DOHH2 (cell line): ENCODE data around the gene CBX7.

ENCODE experiments used
- H3F3A ChIP-seq: fragments of 200-600 bp; sonication (generic), shearing (Covaris generic); 2 replicates; pipeline ENCODE4 v1.6.0; 2016; ENCODE audit warnings: antibody characterized with exemption, mild to moderate bottlenecking; ENCODE audit not compliant: control insufficient read depth, insufficient read depth
- H3K27ac ChIP-seq: fragments of 200-600 bp; sonication (generic); 2 replicates; pipeline ENCODE4 v1.5.1; 2014; ENCODE audit warnings: low read depth, mild to moderate bottlenecking, low read length, moderate library complexity
- H3K27me3 ChIP-seq: fragments of 200-600 bp; sonication (generic); 2 replicates; pipeline ENCODE4 v1.6.1; 2014; ENCODE audit warnings: mild to moderate bottlenecking, low read length, mixed read lengths; ENCODE audit not compliant: control insufficient read depth
- H3K36me3 ChIP-seq: fragments of 200-600 bp; sonication (generic); 2 replicates; pipeline ENCODE4 v1.6.1; 2014; ENCODE audit warnings: mild to moderate bottlenecking, low read length, moderate library complexity, mixed read lengths; ENCODE audit not compliant: control insufficient read depth
- H3K4me1 ChIP-seq: fragments of 200-600 bp; sonication (generic); 2 replicates; pipeline ENCODE4 v1.6.1; 2014; ENCODE audit warnings: mild to moderate bottlenecking, low read length, mixed read lengths; ENCODE audit not compliant: control insufficient read depth
- H3K4me2 ChIP-seq: fragments of 200-600 bp; sonication (generic); 2 replicates; pipeline ENCODE4 v1.6.0; 2014; ENCODE audit warnings: mild to moderate bottlenecking, low read length, moderate library complexity
- H3K4me3 ChIP-seq: fragments of 200-600 bp; sonication (generic); 2 replicates; pipeline ENCODE4 v1.5.1; 2014; ENCODE audit warnings: mild to moderate bottlenecking, low read length, mixed read lengths
- H3K79me2 ChIP-seq: fragments of 200-600 bp; sonication (generic); 2 replicates; pipeline ENCODE4 v1.6.1; 2014; ENCODE audit warnings: mild to moderate bottlenecking, low read length, mixed read lengths; ENCODE audit not compliant: control insufficient read depth
- H3K9me2 ChIP-seq: fragments of 200-600 bp; sonication (generic); replicated peaks from 2 replicates; pipeline ENCODE4 v1.6.1; 2014; ENCODE audit warnings: mild to moderate bottlenecking, low read length, mixed read lengths; ENCODE audit not compliant: control insufficient read depth
- H3K9me3 ChIP-seq: fragments of 200-600 bp; sonication (generic); 2 replicates; pipeline ENCODE4 v1.6.1; 2014; ENCODE audit warnings: antibody characterized with exemption, low read length, mixed read lengths; ENCODE audit not compliant: control insufficient read depth, insufficient read depth
- H4K20me1 ChIP-seq: fragments of 200-600 bp; sonication (generic); 2 replicates; pipeline ENCODE4 v1.6.0; 2014; ENCODE audit warnings: low read depth, mild to moderate bottlenecking, antibody characterized with exemption, low read length, moderate library complexity; ENCODE audit not compliant: control insufficient read depth, insufficient read depth
- EZH2phosphoT487 ChIP-seq: fragments of 200-600 bp; sonication (generic); IDR thresholded peaks from 2 replicates; pipeline ENCODE4 v1.6.1; 2017; ENCODE audit warnings: borderline replicate concordance, mild to moderate bottlenecking, antibody characterized with exemption, low read length, moderate library complexity, mixed read lengths
- TF ChIP-seq, protein P1 (sequence below): fragments of 200-600 bp; sonication (generic); IDR thresholded peaks from one replicate; pipeline ENCODE4 v1.5.1; 2014; ENCODE audit warnings: antibody characterized with exemption, mild to moderate bottlenecking, low read depth, low read length; ENCODE audit not compliant: poor library complexity, severe bottlenecking

CBX7 gene

GRCh38 chr22:39181356-39181755, 28.9 kb upstream of the CBX7 start:
- Histone ChIP-seq H3K4me3 (no peak overlapping the region), H3F3A (no peaks in the 10 kb centered on the region), H3K36me3 (no peaks in the 10 kb centered on the region), H4K20me1 (no peaks in the 10 kb centered on the region), H3K27ac (no peak overlapping the region), H3K79me2 (no peaks in the 10 kb centered on the region), H3K4me2 (no peak overlapping the region), H3K4me1 (no peaks in the 10 kb centered on the region), H3K27me3 (0 out of 2 replicates have a peak, but pooled peaks cover 2% of the 10 kb centered on the region), H3K9me2 (no peaks in the 10 kb centered on the region), H3K9me3 (no peaks in the 10 kb centered on the region)
- TF ChIP-seq EZH2phosphoT487 = no peak
- TF ChIP-seq, protein P1, sequence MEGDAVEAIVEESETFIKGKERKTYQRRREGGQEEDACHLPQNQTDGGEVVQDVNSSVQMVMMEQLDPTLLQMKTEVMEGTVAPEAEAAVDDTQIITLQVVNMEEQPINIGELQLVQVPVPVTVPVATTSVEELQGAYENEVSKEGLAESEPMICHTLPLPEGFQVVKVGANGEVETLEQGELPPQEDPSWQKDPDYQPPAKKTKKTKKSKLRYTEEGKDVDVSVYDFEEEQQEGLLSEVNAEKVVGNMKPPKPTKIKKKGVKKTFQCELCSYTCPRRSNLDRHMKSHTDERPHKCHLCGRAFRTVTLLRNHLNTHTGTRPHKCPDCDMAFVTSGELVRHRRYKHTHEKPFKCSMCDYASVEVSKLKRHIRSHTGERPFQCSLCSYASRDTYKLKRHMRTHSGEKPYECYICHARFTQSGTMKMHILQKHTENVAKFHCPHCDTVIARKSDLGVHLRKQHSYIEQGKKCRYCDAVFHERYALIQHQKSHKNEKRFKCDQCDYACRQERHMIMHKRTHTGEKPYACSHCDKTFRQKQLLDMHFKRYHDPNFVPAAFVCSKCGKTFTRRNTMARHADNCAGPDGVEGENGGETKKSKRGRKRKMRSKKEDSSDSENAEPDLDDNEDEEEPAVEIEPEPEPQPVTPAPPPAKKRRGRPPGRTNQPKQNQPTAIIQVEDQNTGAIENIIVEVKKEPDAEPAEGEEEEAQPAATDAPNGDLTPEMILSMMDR = no peak

- Histone ChIP-seq H3K36me3 (no peaks in the 10 kb centered on the region), H3K79me2 (no peaks in the 10 kb centered on the region), H3K4me3 (no peak overlapping the region), H3K9me3 (no peaks in the 10 kb centered on the region), H4K20me1 (no peaks in the 10 kb centered on the region), H3K27ac (no peak overlapping the region), H3F3A (no peaks in the 10 kb centered on the region), H3K27me3 (no peaks in the 10 kb centered on the region), H3K4me1 (peaks cover 3% of the 10 kb centered on the region), H3K4me2 (no peak overlapping the region), H3K9me2 (no peaks in the 10 kb centered on the region)
- no peak for TF ChIP-seq EZH2phosphoT487
- TF ChIP-seq, protein P1 = no peak
Measured at GRCh38 chr22:39179841-39180335, 27.4 kb upstream of the CBX7 start.

GRCh38 chr22:39179401-39179827, 26.9 kb upstream of the CBX7 start:
- no peak overlapping the region for H3K4me2 ChIP-seq
- H3K27ac ChIP-seq = no peak overlapping the region
- TF ChIP-seq, protein P1 = no peak
- no peak for TF ChIP-seq EZH2phosphoT487
- no peaks in the 10 kb centered on the region for H3K27me3 ChIP-seq
- no peaks in the 10 kb centered on the region for H3K79me2 ChIP-seq
- no peaks in the 10 kb centered on the region for H3K9me3 ChIP-seq
- no peaks in the 10 kb centered on the region for H3K9me2 ChIP-seq
- H3K4me1 ChIP-seq = peaks cover 8% of the 10 kb centered on the region
- H3F3A ChIP-seq = no peaks in the 10 kb centered on the region
- no peaks in the 10 kb centered on the region for H3K36me3 ChIP-seq
- H3K4me3 ChIP-seq = no peak overlapping the region
- H4K20me1 ChIP-seq = no peaks in the 10 kb centered on the region
